ENCODE results near the gene LMO7. TPM values are rescaled to one million over a fixed set of nuclear protein-coding genes. Genes with fewer than 3 reads are reported as not detected.

Gene LMO7
- total and polyA plus RNA-seq, 2 experiments from 2014 or later = 47.2 to 105 TPM

DNA sequence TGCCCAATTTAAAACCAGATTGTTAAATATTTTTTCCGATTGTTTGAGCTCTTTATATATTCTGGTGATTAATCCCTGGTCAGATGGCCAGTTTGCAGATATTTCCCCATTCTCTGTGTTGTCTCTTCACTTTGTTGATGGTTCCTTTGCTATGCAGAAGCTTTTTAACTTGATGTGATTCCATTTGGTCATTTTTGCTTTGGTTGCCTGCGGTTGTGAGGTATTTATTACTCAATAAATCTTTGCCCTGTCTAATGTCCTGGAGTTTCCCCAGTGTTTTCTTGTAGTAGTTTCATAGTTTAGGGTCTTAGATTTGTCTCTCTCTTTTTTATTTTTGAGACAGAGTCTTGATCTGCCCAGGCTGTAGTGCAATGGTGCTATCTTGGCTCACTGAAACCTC is 23.8 kb upstream of the LMO7 start:
- H3K27ac ChIP-seq = no peak overlapping the region
- H3K4me1 ChIP-seq (ENCODE audit: insufficient read depth) = no peaks in the 10 kb centered on the region
- no peak overlapping the region for H3K4me2 ChIP-seq
- H4K20me1 ChIP-seq (ENCODE audit: insufficient read depth, poor library complexity, severe bottlenecking) = no peaks in the 10 kb centered on the region
- no peak overlapping the region for H2AFZ ChIP-seq
- no peaks in the 10 kb centered on the region for H3K79me2 ChIP-seq
- no peaks in the 10 kb centered on the region for H3K9me3 ChIP-seq (ENCODE audit: low read depth)
- WGBS (ENCODE audit: low lambda C conversion rate, missing lambda C conversion rate) = 83% methylated on average over 2 of the region's 2 CpGs
- no peaks in the 10 kb centered on the region for H3K9me2 ChIP-seq (replicated peaks; ENCODE audit: insufficient read depth)
- H3K4me3 ChIP-seq = no peak overlapping the region
- H3K27me3 ChIP-seq = no peaks in the 10 kb centered on the region
- no peak for TF ChIP-seq EZH2 (IDR thresholded peaks at IDR 0.05; ENCODE audit: borderline replicate concordance)
- TF ChIP-seq, protein P1, sequence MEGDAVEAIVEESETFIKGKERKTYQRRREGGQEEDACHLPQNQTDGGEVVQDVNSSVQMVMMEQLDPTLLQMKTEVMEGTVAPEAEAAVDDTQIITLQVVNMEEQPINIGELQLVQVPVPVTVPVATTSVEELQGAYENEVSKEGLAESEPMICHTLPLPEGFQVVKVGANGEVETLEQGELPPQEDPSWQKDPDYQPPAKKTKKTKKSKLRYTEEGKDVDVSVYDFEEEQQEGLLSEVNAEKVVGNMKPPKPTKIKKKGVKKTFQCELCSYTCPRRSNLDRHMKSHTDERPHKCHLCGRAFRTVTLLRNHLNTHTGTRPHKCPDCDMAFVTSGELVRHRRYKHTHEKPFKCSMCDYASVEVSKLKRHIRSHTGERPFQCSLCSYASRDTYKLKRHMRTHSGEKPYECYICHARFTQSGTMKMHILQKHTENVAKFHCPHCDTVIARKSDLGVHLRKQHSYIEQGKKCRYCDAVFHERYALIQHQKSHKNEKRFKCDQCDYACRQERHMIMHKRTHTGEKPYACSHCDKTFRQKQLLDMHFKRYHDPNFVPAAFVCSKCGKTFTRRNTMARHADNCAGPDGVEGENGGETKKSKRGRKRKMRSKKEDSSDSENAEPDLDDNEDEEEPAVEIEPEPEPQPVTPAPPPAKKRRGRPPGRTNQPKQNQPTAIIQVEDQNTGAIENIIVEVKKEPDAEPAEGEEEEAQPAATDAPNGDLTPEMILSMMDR (IDR thresholded peaks at IDR 0.05; ENCODE audit: poor library complexity) = no peak
- no peak for TF ChIP-seq EZH2phosphoT487 (IDR thresholded peaks at IDR 0.05; ENCODE audit: low read depth, severe bottlenecking, unreplicated experiment)
- no peaks in the 10 kb centered on the region for H3K36me3 ChIP-seq (replicated peaks; ENCODE audit: insufficient read depth, low read depth)
- no peak for DNase-seq (ENCODE audit: low spot score)

DNA sequence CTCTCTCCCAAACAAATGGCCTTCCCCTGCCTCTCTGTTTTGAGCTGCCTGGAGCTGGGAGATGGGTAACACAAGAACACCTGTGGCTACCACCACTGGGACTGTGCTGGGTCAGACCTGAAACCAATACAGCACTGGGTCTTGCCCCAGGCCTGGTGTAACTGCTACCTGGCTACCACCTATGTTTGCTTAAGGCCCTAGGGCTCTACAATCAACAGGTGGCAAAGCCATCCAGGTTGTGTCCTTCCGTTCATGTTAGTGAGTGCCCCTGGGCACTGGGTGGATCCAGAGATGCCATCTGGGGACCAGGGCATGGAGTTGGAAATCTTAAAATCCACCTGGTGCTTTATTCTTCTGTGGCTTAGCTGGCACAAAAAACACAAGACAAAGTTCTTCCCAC is 18.9 kb upstream of the LMO7 start:
- no peaks in the 10 kb centered on the region for H3K9me2 ChIP-seq (replicated peaks; ENCODE audit: insufficient read depth)
- WGBS (ENCODE audit: low lambda C conversion rate, missing lambda C conversion rate) = 100% methylated on average over 1 of the region's 1 CpG
- H4K20me1 ChIP-seq (ENCODE audit: insufficient read depth, poor library complexity, severe bottlenecking) = no peaks in the 10 kb centered on the region

DNA sequence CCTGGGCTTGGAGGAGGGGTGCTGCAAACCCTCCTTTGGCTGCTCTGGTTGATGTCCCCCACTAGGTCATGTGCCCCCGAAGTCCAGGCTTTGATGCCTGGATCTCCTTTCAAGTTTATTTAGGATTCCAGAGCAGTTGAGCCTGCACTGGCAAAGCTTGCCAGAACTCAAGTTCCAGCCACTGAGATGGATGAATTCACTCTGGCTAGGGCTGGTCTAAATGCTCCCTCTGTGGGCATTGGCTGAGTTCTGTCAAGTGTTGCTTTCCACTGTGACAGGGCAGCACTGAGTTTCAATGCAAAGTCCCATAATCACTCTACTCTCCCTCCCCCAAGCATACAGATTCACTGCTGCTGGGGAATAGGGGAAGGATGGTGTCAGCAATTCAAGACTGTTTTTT is 17.8 kb upstream of the LMO7 start:
- no peaks in the 10 kb centered on the region for H3K79me2 ChIP-seq
- no peak overlapping the region for H2AFZ ChIP-seq
- no peaks in the 10 kb centered on the region for H3K36me3 ChIP-seq (replicated peaks; ENCODE audit: insufficient read depth, low read depth)
- H3K4me3 ChIP-seq = no peak overlapping the region
- H3K9me3 ChIP-seq (ENCODE audit: low read depth) = no peaks in the 10 kb centered on the region
- WGBS (ENCODE audit: low lambda C conversion rate, missing lambda C conversion rate) = 58% methylated on average over 1 of the region's 1 CpG
- H3K4me1 ChIP-seq (ENCODE audit: insufficient read depth) = no peaks in the 10 kb centered on the region
- H3K27ac ChIP-seq = no peak overlapping the region
- no peak overlapping the region for H3K4me2 ChIP-seq
- no peak for DNase-seq (ENCODE audit: low spot score)
- H3K27me3 ChIP-seq = no peaks in the 10 kb centered on the region
- H3K9me2 ChIP-seq (replicated peaks; ENCODE audit: insufficient read depth) = no peaks in the 10 kb centered on the region
- H4K20me1 ChIP-seq (ENCODE audit: insufficient read depth, poor library complexity, severe bottlenecking) = no peaks in the 10 kb centered on the region
- TF ChIP-seq EZH2 (IDR thresholded peaks at IDR 0.05; ENCODE audit: borderline replicate concordance) = no peak
- TF ChIP-seq, protein P1 (IDR thresholded peaks at IDR 0.05; ENCODE audit: poor library complexity) = no peak
- TF ChIP-seq EZH2phosphoT487 (IDR thresholded peaks at IDR 0.05; ENCODE audit: low read depth, severe bottlenecking, unreplicated experiment) = no peak

More for the DNA sequence above, 18.9 kb upstream of the LMO7 start:
- Histone ChIP-seq H3K9me3 (ENCODE audit: low read depth) (no peaks in the 10 kb centered on the region), H3K4me1 (ENCODE audit: insufficient read depth) (no peaks in the 10 kb centered on the region), H3K79me2 (no peaks in the 10 kb centered on the region), H3K36me3 (replicated peaks; ENCODE audit: insufficient read depth, low read depth) (no peaks in the 10 kb centered on the region), H3K4me3 (no peak overlapping the region), H3K27ac (no peak overlapping the region), H2AFZ (no peak overlapping the region), H3K27me3 (no peaks in the 10 kb centered on the region), H3K4me2 (no peak overlapping the region)
- DNase-seq (ENCODE audit: low spot score) = no peak
- TF ChIP-seq, protein P1 (IDR thresholded peaks at IDR 0.05; ENCODE audit: poor library complexity) = no peak
- TF ChIP-seq EZH2 (IDR thresholded peaks at IDR 0.05; ENCODE audit: borderline replicate concordance) (no peak), EZH2phosphoT487 (IDR thresholded peaks at IDR 0.05; ENCODE audit: low read depth, severe bottlenecking, unreplicated experiment) (no peak)

DNA sequence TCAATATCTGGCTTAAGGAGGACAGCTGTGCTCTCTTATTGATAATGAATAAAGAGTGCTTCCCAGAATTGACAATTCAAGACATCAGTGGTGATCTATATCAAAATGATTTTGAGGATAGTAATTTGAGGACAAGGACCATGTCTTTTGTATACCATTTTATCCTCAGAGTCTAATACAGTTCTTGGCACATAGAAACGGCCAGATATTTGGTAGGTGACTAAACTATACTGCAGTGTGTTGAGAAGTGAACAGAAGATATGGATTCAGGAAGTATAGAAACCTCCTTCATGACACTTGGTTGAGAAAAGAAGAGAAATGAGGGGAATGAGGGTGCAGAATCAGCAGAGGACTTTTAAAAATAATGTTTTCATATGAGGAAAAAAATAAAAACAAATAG is 16.1 kb upstream of the LMO7 start:
- no peak for DNase-seq (ENCODE audit: low spot score)
- Histone ChIP-seq H3K27ac (no peak overlapping the region), H3K36me3 (replicated peaks; ENCODE audit: insufficient read depth, low read depth) (no peaks in the 10 kb centered on the region), H3K9me3 (ENCODE audit: low read depth) (no peaks in the 10 kb centered on the region), H3K27me3 (no peaks in the 10 kb centered on the region), H3K4me3 (no peak overlapping the region), H3K4me2 (no peak overlapping the region), H3K79me2 (no peaks in the 10 kb centered on the region), H2AFZ (no peak overlapping the region), H3K4me1 (ENCODE audit: insufficient read depth) (no peaks in the 10 kb centered on the region), H4K20me1 (ENCODE audit: insufficient read depth, poor library complexity, severe bottlenecking) (no peaks in the 10 kb centered on the region), H3K9me2 (replicated peaks; ENCODE audit: insufficient read depth) (no peaks in the 10 kb centered on the region)
- WGBS (ENCODE audit: low lambda C conversion rate, missing lambda C conversion rate) = 90% methylated on average over 1 of the region's 1 CpG
- TF ChIP-seq, protein P1 (IDR thresholded peaks at IDR 0.05; ENCODE audit: poor library complexity) = no peak
- no peak for TF ChIP-seq EZH2phosphoT487 (IDR thresholded peaks at IDR 0.05; ENCODE audit: low read depth, severe bottlenecking, unreplicated experiment)
- TF ChIP-seq EZH2 (IDR thresholded peaks at IDR 0.05; ENCODE audit: borderline replicate concordance) = no peak
